H9 (cell line): ENCODE data around the gene CHRNA4. TPM values are rescaled to one million over a fixed set of nuclear protein-coding genes. Genes with fewer than 3 reads are reported as not detected.
A peak's percentile ranks its signal among the peaks of the same experiment; 100 is the strongest.

Experiments used
- DNase-seq: peaks from one replicate; pipeline ENCODE4 v3.0.0-alpha.2; 2017
- H2AFZ ChIP-seq: one replicate; pipeline ENCODE4 v1.6.1; 2013; ENCODE audit warnings: mild to moderate bottlenecking, low read length, control low read depth, moderate library complexity
- H2AK5ac ChIP-seq: 2 replicates; pipeline ENCODE4 v1.6.1; 2013; ENCODE audit warnings: low read length, control low read depth, mixed read lengths; ENCODE audit not compliant: insufficient read length
- H2BK120ac ChIP-seq: one replicate; pipeline ENCODE4 v1.6.1; 2013; ENCODE audit warnings: low read depth, mild to moderate bottlenecking, low read length, control low read depth, inconsistent platforms; ENCODE audit not compliant: poor library complexity, severe bottlenecking
- H2BK12ac ChIP-seq: 2 replicates; pipeline ENCODE4 v1.6.1; 2013; ENCODE audit warnings: low read length, control low read depth, mixed read lengths, low read depth; ENCODE audit not compliant: insufficient read length
- H2BK15ac ChIP-seq: 2 replicates; pipeline ENCODE4 v1.6.1; 2013; ENCODE audit warnings: low read depth, low read length, control low read depth
- H2BK20ac ChIP-seq: one replicate; pipeline ENCODE4 v1.6.1; 2013; ENCODE audit warnings: low read depth, mild to moderate bottlenecking, low read length, control low read depth, inconsistent platforms; ENCODE audit not compliant: poor library complexity, severe bottlenecking
- H2BK5ac ChIP-seq: 2 replicates; pipeline ENCODE4 v1.6.1; 2013; ENCODE audit warnings: low read length, control low read depth, mixed read lengths; ENCODE audit not compliant: insufficient read length
- H3K14ac ChIP-seq: 2 replicates; pipeline ENCODE4 v1.6.1; 2013; ENCODE audit warnings: low read length, control low read depth; ENCODE audit not compliant: insufficient read depth
- H3K18ac ChIP-seq: 2 replicates; pipeline ENCODE4 v1.6.1; 2013; ENCODE audit warnings: low read depth, mild to moderate bottlenecking, mixed read lengths, low read length, control low read depth; ENCODE audit not compliant: insufficient read length
- H3K23ac ChIP-seq: 2 replicates; pipeline ENCODE4 v1.6.1; 2013; ENCODE audit warnings: low read length, control low read depth, mixed read lengths, low read depth; ENCODE audit not compliant: insufficient read length
- H3K23me2 ChIP-seq: 2 replicates; pipeline ENCODE4 v1.6.1; 2013; ENCODE audit warnings: low read depth, mild to moderate bottlenecking, mixed read lengths, low read length, control low read depth; ENCODE audit not compliant: insufficient read length, poor library complexity, severe bottlenecking
- H3K27ac ChIP-seq: 2 replicates; pipeline ENCODE4 v1.5.1; 2013; ENCODE audit warnings: low read length, control low read depth, mixed read lengths, low read depth; ENCODE audit not compliant: insufficient read length
- H3K27me3 ChIP-seq: 2 replicates; pipeline ENCODE4 v1.6.1; 2013; ENCODE audit warnings: low read length, control low read depth, inconsistent platforms; ENCODE audit not compliant: insufficient read depth
- H3K4ac ChIP-seq: 2 replicates; pipeline ENCODE4 v1.6.1; 2013; ENCODE audit warnings: low read depth, mild to moderate bottlenecking, control low read depth, inconsistent platforms, low read length, moderate library complexity
- H3K4me1 ChIP-seq: 2 replicates; pipeline ENCODE4 v1.6.1; 2013; ENCODE audit warnings: low read length, control low read depth, inconsistent platforms; ENCODE audit not compliant: insufficient read depth
- H3K4me2 ChIP-seq: 2 replicates; pipeline ENCODE4 v1.6.1; 2013; ENCODE audit warnings: low read length, control low read depth, mixed read lengths; ENCODE audit not compliant: insufficient read length, insufficient read depth
- H3K56ac ChIP-seq: 2 replicates; pipeline ENCODE4 v1.6.1; 2013; ENCODE audit warnings: low read depth, mild to moderate bottlenecking, mixed read lengths, low read length, control low read depth; ENCODE audit not compliant: insufficient read length
- H3K79me1 ChIP-seq: 2 replicates; pipeline ENCODE4 v1.6.1; 2013; ENCODE audit warnings: low read depth, mild to moderate bottlenecking, moderate library complexity, low read length, control low read depth, inconsistent platforms; ENCODE audit not compliant: insufficient read depth, poor library complexity, severe bottlenecking
- H3K79me2 ChIP-seq: 2 replicates; pipeline ENCODE4 v1.6.1; 2013; ENCODE audit warnings: low read length, control low read depth, inconsistent platforms; ENCODE audit not compliant: insufficient read depth
- H3K9ac ChIP-seq: 2 replicates; pipeline ENCODE4 v1.6.1; 2013; ENCODE audit warnings: low read length, control low read depth, mixed read lengths; ENCODE audit not compliant: insufficient read length; ENCODE audit errors: extremely low read depth
- H3K9me3 ChIP-seq: one replicate; pipeline ENCODE4 v1.6.1; 2013; ENCODE audit warnings: low read depth, low read length, inconsistent platforms; ENCODE audit not compliant: control insufficient read depth
- H3T11ph ChIP-seq: one replicate; pipeline ENCODE4 v1.6.1; 2013; ENCODE audit warnings: mild to moderate bottlenecking, low read length, control low read depth, inconsistent platforms
- H4K20me1 ChIP-seq: one replicate; pipeline ENCODE4 v1.6.1; 2013; ENCODE audit not compliant: control insufficient read depth, insufficient read length, insufficient read depth
- H4K5ac ChIP-seq: 2 replicates; pipeline ENCODE4 v1.6.1; 2013; ENCODE audit warnings: low read depth, mild to moderate bottlenecking, mixed read lengths, low read length, control low read depth; ENCODE audit not compliant: insufficient read length
- H4K8ac ChIP-seq: replicated peaks from 2 replicates; pipeline ENCODE4 v1.6.1; 2013; ENCODE audit warnings: low read length, control low read depth, mixed read lengths, low read depth; ENCODE audit not compliant: insufficient read length
- H4K91ac ChIP-seq: 2 replicates; pipeline ENCODE4 v1.6.1; 2013; ENCODE audit warnings: low read depth, mild to moderate bottlenecking, moderate library complexity, mixed read lengths, low read length, control low read depth; ENCODE audit not compliant: insufficient read length
- H3K27ac Mint-ChIP-seq, 3 experiments: 2 replicates in 2 of 3; 3 replicates in 1 of 3; pipeline ENCODE4 v1.8.0; 2020 to 2021; ENCODE audit warnings: mixed read lengths in 3 of 3, mild to moderate bottlenecking in 1 of 3, moderate library complexity in 1 of 3
- H3K27me3 Mint-ChIP-seq: 2 replicates; pipeline ENCODE4 v1.8.0; 2021; ENCODE audit warnings: low read depth, mild to moderate bottlenecking, moderate library complexity, mixed read lengths
- H3K36me3 Mint-ChIP-seq, 3 experiments: 2 replicates in 2 of 3; 3 replicates in 1 of 3; pipeline ENCODE4 v1.8.0; 2020 to 2021; ENCODE audit warnings: low read depth in 3 of 3, mixed read lengths in 3 of 3; ENCODE audit not compliant: insufficient read depth in 1 of 3
- H3K4me1 Mint-ChIP-seq, 2 experiments: 2 replicates each; pipeline ENCODE4 v1.8.0; 2020; ENCODE audit warnings: mixed read lengths in 2 of 2
- H3K4me3 Mint-ChIP-seq, 2 experiments: 2 replicates in 1 of 2; 3 replicates in 1 of 2; pipeline ENCODE4 v1.8.0; 2020 to 2021; ENCODE audit warnings: mild to moderate bottlenecking in 2 of 2, mixed read lengths in 2 of 2, moderate library complexity in 1 of 2
- H3K9me3 Mint-ChIP-seq, 2 experiments: 2 replicates in 1 of 2; 3 replicates in 1 of 2; pipeline ENCODE4 v1.8.0; 2020; ENCODE audit warnings: mild to moderate bottlenecking in 2 of 2, mixed read lengths in 2 of 2, moderate library complexity in 1 of 2
- WGBS: extraction: QIAGEN DNeasy Blood & Tissue Kit; methylation state at CpG from one replicate; pipeline ENCODE4 v1.1.7; 2013; ENCODE audit warnings: missing lambda C conversion rate, low lambda C conversion rate, mixed read lengths; ENCODE audit not compliant: insufficient read length; ENCODE audit errors: extremely low coverage; 5-methylcytosine and 5-hydroxymethylcytosine counted together
- total RNA-seq: library from RNA; stranded (reverse); gene quantifications from 2 replicates; pipeline ENCODE4 v1.2.1, GENCODE V29; 2021
- TF ChIP-seq, protein P1 (sequence below): fragments of 200-600 bp; sonication (generic); conservative IDR thresholded peaks from 3 replicates; pipeline ENCODE4 v1.8.0; 2021; ENCODE audit warnings: antibody characterized with exemption, mild to moderate bottlenecking

CHRNA4 gene
- total RNA-seq, 1 experiment from 2014 or later, result 2.5 TPM

DNA sequence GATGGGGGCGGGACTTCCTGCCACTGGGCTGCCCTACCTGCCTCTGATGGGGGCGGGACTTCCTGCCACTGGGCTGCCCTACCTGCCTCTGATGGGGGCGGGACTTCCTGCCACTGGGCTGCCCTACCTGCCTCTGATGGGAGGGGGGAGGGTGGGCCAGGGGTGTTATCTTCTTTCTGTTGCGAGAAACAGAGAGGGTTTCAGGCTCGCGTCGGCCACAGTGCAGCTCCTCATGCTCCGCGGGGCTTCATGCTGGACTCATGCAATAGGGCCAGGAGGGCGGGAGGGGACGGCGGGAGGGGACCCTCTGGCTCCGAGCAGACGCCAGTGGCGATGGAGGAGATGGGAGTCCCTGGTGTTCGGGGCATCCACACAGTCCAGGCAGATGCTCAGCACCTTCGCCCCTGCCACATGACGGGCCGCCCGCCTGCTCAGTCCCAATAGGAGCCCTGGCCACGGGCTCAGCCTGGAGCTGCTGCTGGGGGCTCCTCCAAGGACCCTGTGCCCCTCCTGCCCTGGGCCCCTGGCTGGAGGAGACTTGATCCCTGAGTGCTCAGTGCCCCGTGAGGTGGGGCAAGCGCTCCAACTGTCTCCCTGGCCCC lies 48.8 kb upstream of the CHRNA4 start:
- no peak overlapping the region for H3K14ac ChIP-seq
- H3K79me1 ChIP-seq, result no peaks in the 10 kb centered on the region
- H3K4me2 ChIP-seq, result peak overlapping the region; percentile 20
- no peak overlapping the region for H3K56ac ChIP-seq
- no peaks in the 10 kb centered on the region for H3K4me1 ChIP-seq
- Mint-ChIP-seq H3K27me3 (no peaks in the 10 kb centered on the region), H3K9me3 (no peaks in the 10 kb centered on the region), H3K4me1 (peaks cover 0 to 15% of the 10 kb centered on the region in 2 experiments; a peak in 2 of 4 replicates), H3K27ac (no peak overlapping the region), H3K4me3 (0 out of 5 replicates have a peak overlapping the region, but pooled peaks of 1 of the 2 experiments have one; percentile 30), H3K36me3 (peaks cover 0 to 4% (median 2%) of the 10 kb centered on the region in 3 experiments; a peak in 2 of 7 replicates)
- H4K20me1 ChIP-seq, result no peaks in the 10 kb centered on the region
- H3K9ac ChIP-seq, result no peak overlapping the region
- H2BK5ac ChIP-seq, result no peak overlapping the region
- no peak overlapping the region for H2BK12ac ChIP-seq
- peak overlapping the region; percentile 56 for H3K18ac ChIP-seq
- peak; percentile 69 for DNase-seq
- no peak overlapping the region for H4K8ac ChIP-seq
- H4K91ac ChIP-seq, result no peak overlapping the region
- no peaks in the 10 kb centered on the region for H3K9me3 ChIP-seq
- no peak overlapping the region for H3K27ac ChIP-seq
- no peak overlapping the region for H3K4ac ChIP-seq
- H2BK20ac ChIP-seq, result no peak overlapping the region
- no CpG with 5 or more reads among the region's 23 CpGs for WGBS
- no peak overlapping the region for H4K5ac ChIP-seq
- TF ChIP-seq, protein P1, sequence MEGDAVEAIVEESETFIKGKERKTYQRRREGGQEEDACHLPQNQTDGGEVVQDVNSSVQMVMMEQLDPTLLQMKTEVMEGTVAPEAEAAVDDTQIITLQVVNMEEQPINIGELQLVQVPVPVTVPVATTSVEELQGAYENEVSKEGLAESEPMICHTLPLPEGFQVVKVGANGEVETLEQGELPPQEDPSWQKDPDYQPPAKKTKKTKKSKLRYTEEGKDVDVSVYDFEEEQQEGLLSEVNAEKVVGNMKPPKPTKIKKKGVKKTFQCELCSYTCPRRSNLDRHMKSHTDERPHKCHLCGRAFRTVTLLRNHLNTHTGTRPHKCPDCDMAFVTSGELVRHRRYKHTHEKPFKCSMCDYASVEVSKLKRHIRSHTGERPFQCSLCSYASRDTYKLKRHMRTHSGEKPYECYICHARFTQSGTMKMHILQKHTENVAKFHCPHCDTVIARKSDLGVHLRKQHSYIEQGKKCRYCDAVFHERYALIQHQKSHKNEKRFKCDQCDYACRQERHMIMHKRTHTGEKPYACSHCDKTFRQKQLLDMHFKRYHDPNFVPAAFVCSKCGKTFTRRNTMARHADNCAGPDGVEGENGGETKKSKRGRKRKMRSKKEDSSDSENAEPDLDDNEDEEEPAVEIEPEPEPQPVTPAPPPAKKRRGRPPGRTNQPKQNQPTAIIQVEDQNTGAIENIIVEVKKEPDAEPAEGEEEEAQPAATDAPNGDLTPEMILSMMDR, result no peak
- H2AK5ac ChIP-seq, result no peak overlapping the region
- no peaks in the 10 kb centered on the region for H3K79me2 ChIP-seq
- H2AFZ ChIP-seq, result no peak overlapping the region
- no peak overlapping the region for H2BK120ac ChIP-seq
- no peaks in the 10 kb centered on the region for H3K23me2 ChIP-seq
- no peak overlapping the region for H2BK15ac ChIP-seq
- no peak overlapping the region for H3T11ph ChIP-seq
- no peak overlapping the region for H3K23ac ChIP-seq
- H3K27me3 ChIP-seq, result no peaks in the 10 kb centered on the region
